ENCODE data around the gene OXCT1.

OXCT1 gene

GRCh38 chr5:41869724-41870626 is at the start of gene OXCT1:
OXCT1 (minus strand) TSS chr5:41870425; CDS start chr5:41870358, 67 bp downstream.
- peak; percentile 94 for DNase-seq

GRCh38 chr5:41918105-41918504 is 47.9 kb upstream of the OXCT1 start:
- no peak for DNase-seq

GRCh38 chr5:41908374-41909079 is 38.3 kb upstream of the OXCT1 start:
- no peak for DNase-seq

GRCh38 chr5:41906151-41906550 is 35.9 kb upstream of the OXCT1 start:
- DNase-seq, result no peak

- peak; percentile 99 for DNase-seq
Observed at GRCh38 chr5:41903892-41904799, 33.9 kb upstream of the OXCT1 start, which contains the start of gene RIMOC1. RIMOC1 (plus strand) TSS chr5:41904344; CDS start chr5:41904368, 24 bp downstream.

GRCh38 chr5:41903382-41903891 is 33.2 kb upstream of the OXCT1 start:
- no peak for DNase-seq

- DNase-seq, result no peak
Observed at GRCh38 chr5:41896230-41896629, 26.0 kb upstream of the OXCT1 start.

GRCh38 chr5:41893074-41893851 is 23.0 kb upstream of the OXCT1 start:
- no peak for DNase-seq

- DNase-seq, result no peak
Observed at GRCh38 chr5:41892031-41892430, 21.8 kb upstream of the OXCT1 start.

GRCh38 chr5:41891066-41891707 is 21.0 kb upstream of the OXCT1 start:
- no peak for DNase-seq

GRCh38 chr5:41885286-41885685 is 15.1 kb upstream of the OXCT1 start:
- DNase-seq, result no peak

GRCh38 chr5:41883936-41884335 is 13.7 kb upstream of the OXCT1 start:
- no peak for DNase-seq

- no peak for DNase-seq
Observed at GRCh38 chr5:41883243-41883642, 13.0 kb upstream of the OXCT1 start.

- DNase-seq, result no peak
Observed at GRCh38 chr5:41882765-41883164, 12.5 kb upstream of the OXCT1 start.

- no peak for DNase-seq
Observed at GRCh38 chr5:41878643-41879478, 8.6 kb upstream of the OXCT1 start.

GRCh38 chr5:41878173-41878572 is 7.9 kb upstream of the OXCT1 start:
- no peak for DNase-seq

GRCh38 chr5:41877408-41877807 is 7.2 kb upstream of the OXCT1 start:
- no peak for DNase-seq

- no peak for DNase-seq
Observed at GRCh38 chr5:41876678-41877077, 6.5 kb upstream of the OXCT1 start.

GRCh38 chr5:41875121-41875520 is 4.9 kb upstream of the OXCT1 start:
- no peak for DNase-seq

- no peak for DNase-seq
Observed at GRCh38 chr5:41874512-41875060, 4.4 kb upstream of the OXCT1 start.
